ENCODE data around the gene MTMR11. TPM values are rescaled to one million over a fixed set of nuclear protein-coding genes. Genes with fewer than 3 reads are reported as not detected.

The MTMR11 gene
- total RNA-seq, 1 experiment from 2014 or later: 16.0 TPM

- H4K20me1 ChIP-seq (ENCODE audit: insufficient read depth): peaks cover 7% of the 10 kb centered on the region
- H3K27ac ChIP-seq: peak overlapping the region; percentile 85
- H3K4me3 ChIP-seq: peak overlapping the region; percentile 69
- ChIA-PET CTCF (no interaction called here), POLR2A (ENCODE audit: unreplicated experiment) (interaction anchor here (0.6 to 1.0 kb wide), 2 partner anchors 41 to 207 kb away, joined by 9 to 10 read pairs; a partner anchor contains a TSS)
- intact Hi-C loops (cut with micrococcal nuclease; ENCODE audit: unreplicated experiment): no loop called here
- no TSS peak for BruUV-seq (replicated peaks)
- no peak for DNase-seq
- peaks cover 36% of the 10 kb centered on the region for H3K36me3 ChIP-seq (ENCODE audit: low read depth)
- peaks cover 32% of the 10 kb centered on the region for H3K79me2 ChIP-seq (ENCODE audit: low read depth)
- H3K9me2 ChIP-seq (ENCODE audit: insufficient read depth): no peaks in the 10 kb centered on the region
- TF ChIP-seq EZH2 (IDR thresholded peaks at IDR 0.05; ENCODE audit: low read depth) (no peak), CTCF (conservative IDR thresholded peaks at IDR 0.05) (no peak)
- H3K9me3 ChIP-seq (ENCODE audit: insufficient read depth, low read depth): no peaks in the 10 kb centered on the region
- H3F3A ChIP-seq (ENCODE audit: insufficient read depth, low read depth): peaks cover 17% of the 10 kb centered on the region
- peak overlapping the region; percentile 78; the same call in 1 of the 2 replicates for H2AFZ ChIP-seq
- H3K27me3 ChIP-seq (ENCODE audit: insufficient read depth, low read depth): no peaks in the 10 kb centered on the region
- peak overlapping the region; percentile 88 for H3K4me2 ChIP-seq
- H3K4me1 ChIP-seq (replicated peaks; ENCODE audit: insufficient read depth): peaks cover 29% of the 10 kb centered on the region
Observed at GRCh38 chr1:149928401-149928724, 8.3 kb downstream of the MTMR11 start.

GRCh38 chr1:149927563-149928400 is 8.9 kb downstream of the MTMR11 start, which contains the start of gene SF3B4:
TSS of gene SF3B4 (minus strand) at chr1:149927803. CDS start at chr1:149927759, 44 bp downstream.
- peak within 1 kb of the TSS; percentile 69 for H3K4me3 ChIP-seq
- POLR2A ChIA-PET (ENCODE audit: unreplicated experiment): interaction anchor here (0.6 to 1.0 kb wide), 2 partner anchors 40 to 208 kb away, joined by 9 to 10 read pairs; a partner anchor contains a TSS
- peaks cover 23% of the 10 kb centered on the region for H3F3A ChIP-seq (ENCODE audit: insufficient read depth, low read depth)
- peak within 1 kb of the TSS; percentile 88 for H3K4me2 ChIP-seq
- peaks cover 32% of the 10 kb centered on the region for H3K79me2 ChIP-seq (ENCODE audit: low read depth)
- no peaks in the 10 kb centered on the region for H3K27me3 ChIP-seq (ENCODE audit: insufficient read depth, low read depth)
- TSS peak; percentile 98 for BruUV-seq (replicated peaks)
- peak within 1 kb of the TSS; percentile 85 for H3K27ac ChIP-seq
- DNase-seq: peak; percentile 89 to 90
- H3K4me1 ChIP-seq (replicated peaks; ENCODE audit: insufficient read depth): peaks cover 29% of the 10 kb centered on the region
- no peaks in the 10 kb centered on the region for H3K9me2 ChIP-seq (ENCODE audit: insufficient read depth)
- intact Hi-C loops (cut with micrococcal nuclease; ENCODE audit: unreplicated experiment): loop anchor here (1.0 kb wide), 1 partner anchor 10 kb away; no protein-coding TSS in a partner anchor
- H3K9me3 ChIP-seq (ENCODE audit: insufficient read depth, low read depth): no peaks in the 10 kb centered on the region
- H2AFZ ChIP-seq: peak within 1 kb of the TSS; percentile 78
- H3K36me3 ChIP-seq (ENCODE audit: low read depth): peaks cover 37% of the 10 kb centered on the region
- H4K20me1 ChIP-seq (ENCODE audit: insufficient read depth): peaks cover 7% of the 10 kb centered on the region
- TF ChIP-seq EZH2 (IDR thresholded peaks at IDR 0.05; ENCODE audit: low read depth): no peak
- no peak for TF ChIP-seq CTCF (conservative IDR thresholded peaks at IDR 0.05)
- CTCF ChIA-PET: no interaction called here

- peak; percentile 5 to 39 for DNase-seq
- H3K79me2 ChIP-seq (ENCODE audit: low read depth): peaks cover 32% of the 10 kb centered on the region
Observed at GRCh38 chr1:149927056-149927562, 9.6 kb downstream of the MTMR11 start.

More at GRCh38 chr1:149927056-149927562, 9.6 kb downstream of the MTMR11 start:
- Histone ChIP-seq H3K4me1 (replicated peaks; ENCODE audit: insufficient read depth) (peaks cover 29% of the 10 kb centered on the region), H3K36me3 (ENCODE audit: low read depth) (peaks cover 40% of the 10 kb centered on the region), H3K27ac (peak overlapping the region; percentile 85), H3K9me2 (ENCODE audit: insufficient read depth) (no peaks in the 10 kb centered on the region), H2AFZ (peak overlapping the region; percentile 78), H3K27me3 (ENCODE audit: insufficient read depth, low read depth) (no peaks in the 10 kb centered on the region), H3K4me2 (peak overlapping the region; percentile 88), H4K20me1 (ENCODE audit: insufficient read depth) (peaks cover 7% of the 10 kb centered on the region), H3F3A (ENCODE audit: insufficient read depth, low read depth) (peaks cover 29% of the 10 kb centered on the region), H3K4me3 (peak overlapping the region; percentile 69), H3K9me3 (ENCODE audit: insufficient read depth, low read depth) (no peaks in the 10 kb centered on the region)
- ChIA-PET CTCF (no interaction called here), POLR2A (ENCODE audit: unreplicated experiment) (no interaction called here)
- TF ChIP-seq CTCF (conservative IDR thresholded peaks at IDR 0.05): no peak
- no peak for TF ChIP-seq EZH2 (IDR thresholded peaks at IDR 0.05; ENCODE audit: low read depth)
- intact Hi-C loops (cut with micrococcal nuclease; ENCODE audit: unreplicated experiment): loop anchor here (1.0 kb wide), 1 partner anchor 10 kb away; no protein-coding TSS in a partner anchor
- BruUV-seq (replicated peaks): TSS peak; percentile 52

Measured in PC-9 (cell line).